ENCODE data around the gene ALK. TPM values are rescaled to one million over a fixed set of nuclear protein-coding genes. Genes with fewer than 3 reads are reported as not detected.

Gene ALK
- total RNA-seq, 4 donors from 2014 or later: 0.88 to 1.3 (median 1.3) TPM; not detected in 1

- DNase-seq: no peak
- Histone ChIP-seq H3K36me3 (no peaks in the 10 kb centered on the region), H3K27me3 (no peaks in the 10 kb centered on the region), H3K9me3 (no peaks in the 10 kb centered on the region), H3K27ac (no peak overlapping the region), H3K4me3 (no peak overlapping the region), H3K4me1 (no peaks in the 10 kb centered on the region)
- TF ChIP-seq CTCF (IDR thresholded peaks at IDR 0.05) (no peak), POLR2A (IDR thresholded peaks at IDR 0.05) (no peak)
Observed at GRCh38 chr2:29806461-29806860, 114.9 kb downstream of the ALK start.

- Histone ChIP-seq H3K27ac (no peak overlapping the region), H3K4me3 (no peak overlapping the region), H3K9me3 (no peaks in the 10 kb centered on the region), H3K27me3 (no peaks in the 10 kb centered on the region), H3K4me1 (no peaks in the 10 kb centered on the region), H3K36me3 (no peaks in the 10 kb centered on the region)
- no peak for DNase-seq
- TF ChIP-seq POLR2A (IDR thresholded peaks at IDR 0.05) (no peak), CTCF (IDR thresholded peaks at IDR 0.05) (no peak)
Observed at GRCh38 chr2:29804671-29805070, 116.7 kb downstream of the ALK start.

- TF ChIP-seq POLR2A (IDR thresholded peaks at IDR 0.05) (no peak), CTCF (IDR thresholded peaks at IDR 0.05) (no peak)
- DNase-seq: no peak
- Histone ChIP-seq H3K36me3 (no peaks in the 10 kb centered on the region), H3K4me3 (no peak overlapping the region), H3K4me1 (no peaks in the 10 kb centered on the region), H3K9me3 (no peaks in the 10 kb centered on the region), H3K27me3 (no peaks in the 10 kb centered on the region), H3K27ac (no peak overlapping the region)
Observed at GRCh38 chr2:29803537-29803936, 117.8 kb downstream of the ALK start.

- Histone ChIP-seq H3K27ac (no peak overlapping the region), H3K4me3 (no peak overlapping the region), H3K27me3 (no peaks in the 10 kb centered on the region), H3K4me1 (no peaks in the 10 kb centered on the region), H3K9me3 (no peaks in the 10 kb centered on the region), H3K36me3 (no peaks in the 10 kb centered on the region)
- TF ChIP-seq CTCF (IDR thresholded peaks at IDR 0.05): no peak
- TF ChIP-seq POLR2A (IDR thresholded peaks at IDR 0.05): no peak
- no peak for DNase-seq
Observed at GRCh38 chr2:29802986-29803385, 118.4 kb downstream of the ALK start.

- Histone ChIP-seq H3K27ac (no peak overlapping the region), H3K27me3 (no peaks in the 10 kb centered on the region), H3K36me3 (no peaks in the 10 kb centered on the region), H3K4me3 (no peak overlapping the region), H3K4me1 (no peaks in the 10 kb centered on the region), H3K9me3 (no peaks in the 10 kb centered on the region)
- DNase-seq: no peak
- TF ChIP-seq POLR2A (IDR thresholded peaks at IDR 0.05): no peak
- TF ChIP-seq CTCF (IDR thresholded peaks at IDR 0.05): no peak
Observed at GRCh38 chr2:29799628-29800027, 121.8 kb downstream of the ALK start.

- no peak overlapping the region for H3K27ac ChIP-seq
- no peaks in the 10 kb centered on the region for H3K27me3 ChIP-seq
Observed at GRCh38 chr2:29797916-29798315, 123.5 kb downstream of the ALK start.

More at GRCh38 chr2:29797916-29798315, 123.5 kb downstream of the ALK start:
- Histone ChIP-seq H3K36me3 (no peaks in the 10 kb centered on the region), H3K4me1 (no peaks in the 10 kb centered on the region), H3K4me3 (no peak overlapping the region), H3K9me3 (no peaks in the 10 kb centered on the region)
- DNase-seq: no peak
- TF ChIP-seq POLR2A (IDR thresholded peaks at IDR 0.05): no peak
- no peak for TF ChIP-seq CTCF (IDR thresholded peaks at IDR 0.05)

All from Peyer's patch (tissue), 4 donors.